Measurements from ENCODE around the gene LIME1. TPM values are rescaled to one million over a fixed set of nuclear protein-coding genes. Genes with fewer than 3 reads are reported as not detected.
"Not testable (repeated sequence)": the region's sequence is repeated elsewhere in the genome, so short reads cannot be mapped to it uniquely, and the experiment has no call there.

The LIME1 gene
- total and polyA plus RNA-seq, 2 donors (not counting 1 experiment from before 2014, with no cell fraction given), result 0.68 to 3.5 TPM

DNA sequence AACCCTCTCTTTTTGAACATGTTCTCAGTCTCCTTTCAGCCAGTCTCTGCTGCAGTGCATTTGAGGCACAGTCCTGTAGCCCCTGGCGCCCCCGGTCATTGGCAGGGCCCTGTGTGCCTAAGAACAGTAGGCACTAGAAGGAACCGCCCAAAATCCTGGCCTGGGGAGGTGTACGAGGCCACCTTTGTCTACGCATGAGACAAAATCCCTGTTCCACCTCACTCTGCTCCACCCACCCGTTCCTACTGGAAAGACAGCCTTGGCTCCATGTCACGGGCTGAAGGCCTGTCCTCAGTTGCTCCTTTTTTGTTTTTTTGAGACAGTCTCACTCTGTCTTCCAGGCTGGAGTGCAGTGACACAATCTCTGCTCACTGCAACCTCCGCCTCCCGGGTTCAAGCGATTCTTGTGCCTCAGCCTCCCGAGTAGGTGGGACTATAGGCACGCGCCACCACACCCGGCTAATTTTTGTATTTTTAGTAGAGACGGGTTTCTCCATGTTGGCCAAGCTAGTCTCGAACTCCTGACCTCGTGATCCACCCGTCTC is 6.2 kb upstream of the LIME1 start:
- not testable (repeated sequence) for H3K9ac ChIP-seq (ENCODE audit: insufficient read depth, low read length); DNase-seq (ENCODE audit: low read depth in 2 of 2); H3K9me3 ChIP-seq (ENCODE audit: control insufficient read depth, insufficient read depth, low read depth, low read length); H3K27ac ChIP-seq (ENCODE audit: insufficient read depth, low read length); H3K4me2 ChIP-seq (ENCODE audit: extremely low read depth, insufficient read depth, low read length); H3K4me1 ChIP-seq (ENCODE audit: control insufficient read depth, extremely low read depth, insufficient read depth, low read length); H3K27me3 ChIP-seq (ENCODE audit: control insufficient read depth, insufficient read depth, low read length); H2AFZ ChIP-seq (ENCODE audit: low read length); H3K4me3 ChIP-seq (replicated peaks in 1 of 4; ENCODE audit: control extremely low read depth in 1 of 4, insufficient read depth in 1 of 4, low read depth in 3 of 4, low read length in 4 of 4); H4K20me1 ChIP-seq (ENCODE audit: control insufficient read depth, extremely low read depth, insufficient read depth, low read length)
- peaks cover 26% of the 10 kb centered on the region for H3K79me2 ChIP-seq (ENCODE audit: control insufficient read depth, insufficient read depth, low read length)
- H3K36me3 ChIP-seq (ENCODE audit: control insufficient read depth, insufficient read depth, low read length), result peaks cover 18% of the 10 kb centered on the region

DNA sequence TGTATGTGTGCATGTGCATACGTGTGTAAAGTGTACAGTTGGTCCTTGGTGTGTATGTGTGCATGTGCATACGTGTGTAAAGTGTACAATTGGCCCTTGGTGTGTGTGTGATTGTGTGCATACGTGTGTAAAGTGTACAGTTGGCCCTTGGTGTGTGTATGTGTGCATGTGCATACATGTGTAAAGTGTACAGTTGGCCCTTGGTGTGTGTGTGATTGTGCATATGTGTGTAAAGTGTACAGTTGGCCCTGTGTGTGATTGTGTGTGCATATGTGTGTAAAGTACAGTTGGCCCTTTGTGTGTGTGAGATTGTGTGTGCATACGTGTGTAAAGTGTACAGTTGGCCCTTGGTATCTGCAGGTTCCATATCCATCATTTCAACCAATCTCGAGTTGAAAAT is 5.1 kb upstream of the LIME1 start:
- no peak for DNase-seq (ENCODE audit: low read depth in 2 of 2)
- H2AFZ ChIP-seq (ENCODE audit: low read length), result no peak overlapping the region
- no peak overlapping the region for H3K4me3 ChIP-seq (replicated peaks in 1 of 4; ENCODE audit: control extremely low read depth in 1 of 4, insufficient read depth in 1 of 4, low read depth in 3 of 4, low read length in 4 of 4)
- no peaks in the 10 kb centered on the region for H4K20me1 ChIP-seq (ENCODE audit: control insufficient read depth, extremely low read depth, insufficient read depth, low read length)
- H3K27ac ChIP-seq (ENCODE audit: insufficient read depth, low read length), result no peak overlapping the region
- H3K79me2 ChIP-seq (ENCODE audit: control insufficient read depth, insufficient read depth, low read length), result peaks cover 26% of the 10 kb centered on the region
- H3K27me3 ChIP-seq (ENCODE audit: control insufficient read depth, insufficient read depth, low read length), result no peaks in the 10 kb centered on the region
- no peak overlapping the region for H3K9ac ChIP-seq (ENCODE audit: insufficient read depth, low read length)
- TF ChIP-seq, protein P1, sequence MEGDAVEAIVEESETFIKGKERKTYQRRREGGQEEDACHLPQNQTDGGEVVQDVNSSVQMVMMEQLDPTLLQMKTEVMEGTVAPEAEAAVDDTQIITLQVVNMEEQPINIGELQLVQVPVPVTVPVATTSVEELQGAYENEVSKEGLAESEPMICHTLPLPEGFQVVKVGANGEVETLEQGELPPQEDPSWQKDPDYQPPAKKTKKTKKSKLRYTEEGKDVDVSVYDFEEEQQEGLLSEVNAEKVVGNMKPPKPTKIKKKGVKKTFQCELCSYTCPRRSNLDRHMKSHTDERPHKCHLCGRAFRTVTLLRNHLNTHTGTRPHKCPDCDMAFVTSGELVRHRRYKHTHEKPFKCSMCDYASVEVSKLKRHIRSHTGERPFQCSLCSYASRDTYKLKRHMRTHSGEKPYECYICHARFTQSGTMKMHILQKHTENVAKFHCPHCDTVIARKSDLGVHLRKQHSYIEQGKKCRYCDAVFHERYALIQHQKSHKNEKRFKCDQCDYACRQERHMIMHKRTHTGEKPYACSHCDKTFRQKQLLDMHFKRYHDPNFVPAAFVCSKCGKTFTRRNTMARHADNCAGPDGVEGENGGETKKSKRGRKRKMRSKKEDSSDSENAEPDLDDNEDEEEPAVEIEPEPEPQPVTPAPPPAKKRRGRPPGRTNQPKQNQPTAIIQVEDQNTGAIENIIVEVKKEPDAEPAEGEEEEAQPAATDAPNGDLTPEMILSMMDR (conservative IDR thresholded peaks at IDR 0.05 in 1 of 2, IDR thresholded peaks at IDR 0.05 in 1 of 2; ENCODE audit: low read depth in 1 of 2, low read length in 2 of 2), result no peak
- no peak for TF ChIP-seq EZH2 (IDR thresholded peaks at IDR 0.05; ENCODE audit: low read length, missing control alignments)
- H3K36me3 ChIP-seq (ENCODE audit: control insufficient read depth, insufficient read depth, low read length), result peaks cover 20% of the 10 kb centered on the region
- H3K9me3 ChIP-seq (ENCODE audit: control insufficient read depth, insufficient read depth, low read depth, low read length), result no peaks in the 10 kb centered on the region
- H3K4me1 ChIP-seq (ENCODE audit: control insufficient read depth, extremely low read depth, insufficient read depth, low read length), result no peaks in the 10 kb centered on the region
- H3K4me2 ChIP-seq (ENCODE audit: extremely low read depth, insufficient read depth, low read length), result no peak overlapping the region

- Histone ChIP-seq H3K36me3 (ENCODE audit: control insufficient read depth, insufficient read depth, low read length) (peaks cover 22% of the 10 kb centered on the region), H4K20me1 (ENCODE audit: control insufficient read depth, extremely low read depth, insufficient read depth, low read length) (no peaks in the 10 kb centered on the region)
Observed at GRCh38 chr20:63732118-63733095, 4.1 kb upstream of the LIME1 start.

More at GRCh38 chr20:63732118-63733095, 4.1 kb upstream of the LIME1 start:
- no peak overlapping the region for H3K4me2 ChIP-seq (ENCODE audit: extremely low read depth, insufficient read depth, low read length)
- no peaks in the 10 kb centered on the region for H3K9me3 ChIP-seq (ENCODE audit: control insufficient read depth, insufficient read depth, low read depth, low read length)
- H3K79me2 ChIP-seq (ENCODE audit: control insufficient read depth, insufficient read depth, low read length), result peaks cover 21% of the 10 kb centered on the region
- no peak overlapping the region for H3K4me3 ChIP-seq (replicated peaks in 1 of 4; ENCODE audit: control extremely low read depth in 1 of 4, insufficient read depth in 1 of 4, low read depth in 3 of 4, low read length in 4 of 4)
- no peak overlapping the region for H3K9ac ChIP-seq (ENCODE audit: insufficient read depth, low read length)
- no peak overlapping the region for H2AFZ ChIP-seq (ENCODE audit: low read length)
- H3K4me1 ChIP-seq (ENCODE audit: control insufficient read depth, extremely low read depth, insufficient read depth, low read length), result no peaks in the 10 kb centered on the region
- no peak overlapping the region for H3K27ac ChIP-seq (ENCODE audit: insufficient read depth, low read length)
- no peaks in the 10 kb centered on the region for H3K27me3 ChIP-seq (ENCODE audit: control insufficient read depth, insufficient read depth, low read length)
- no peak for DNase-seq (ENCODE audit: low read depth in 2 of 2)
- TF ChIP-seq, protein P1 (conservative IDR thresholded peaks at IDR 0.05 in 1 of 2, IDR thresholded peaks at IDR 0.05 in 1 of 2; ENCODE audit: low read depth in 1 of 2, low read length in 2 of 2), result no peak
- TF ChIP-seq EZH2 (IDR thresholded peaks at IDR 0.05; ENCODE audit: low read length, missing control alignments), result no peak

Data from fibroblast of lung (primary cell).